ENCODE data around the gene ZNF816.
"Not testable (repeated sequence)": the region's sequence is repeated elsewhere in the genome, so short reads cannot be mapped to it uniquely, and the experiment has no call there.

ZNF816 gene

GRCh38 chr19:52936954-52937325 lies 25.7 kb downstream of the ZNF816 start:
- H3K27ac ChIP-seq (replicated peaks), result peak overlapping the region; percentile 32; the same call in 1 of the 2 replicates

GRCh38 chr19:52936151-52936953 lies 26.3 kb downstream of the ZNF816 start:
- Histone ChIP-seq H3K4me3 (replicated peaks; ENCODE audit: insufficient read depth, low read length) (no peak overlapping the region), H3K27me3 (ENCODE audit: insufficient read depth, poor library complexity, severe bottlenecking) (no peaks in the 10 kb centered on the region), H3K27ac (replicated peaks) (peak overlapping the region; percentile 32; the same call in 1 of the 2 replicates)
- peak in 1 of 2 experiments; percentile 57 for DNase-seq (ENCODE audit: low read depth in 1 of 2, low spot score in 1 of 2)
- peak; percentile 77; the same call in 1 of the 2 replicates for TF ChIP-seq SPI1 (IDR thresholded peaks at IDR 0.05; ENCODE audit: borderline replicate concordance, low read depth)
- TF ChIP-seq CTCF (IDR thresholded peaks at IDR 0.05; ENCODE audit: insufficient read depth, low read length), result no peak
- TF ChIP-seq REST (IDR thresholded peaks at IDR 0.05; ENCODE audit: insufficient replicate concordance, low read depth), result no peak
- peak; percentile 92 for TF ChIP-seq POLR2AphosphoS5 (IDR thresholded peaks at IDR 0.05; ENCODE audit: low read depth)

More at GRCh38 chr19:52936954-52937325, 25.7 kb downstream of the ZNF816 start:
- Histone ChIP-seq H3K27me3 (ENCODE audit: insufficient read depth, poor library complexity, severe bottlenecking) (no peaks in the 10 kb centered on the region), H3K4me3 (replicated peaks; ENCODE audit: insufficient read depth, low read length) (no peak overlapping the region)
- DNase-seq (ENCODE audit: low read depth in 1 of 2, low spot score in 1 of 2), result no peak
- TF ChIP-seq GABPA (IDR thresholded peaks at IDR 0.05; ENCODE audit: low read depth) (no peak), POLR2AphosphoS5 (IDR thresholded peaks at IDR 0.05; ENCODE audit: low read depth) (no peak), REST (IDR thresholded peaks at IDR 0.05; ENCODE audit: insufficient replicate concordance, low read depth) (no peak), CTCF (IDR thresholded peaks at IDR 0.05; ENCODE audit: insufficient read depth, low read length) (no peak), SPI1 (IDR thresholded peaks at IDR 0.05; ENCODE audit: borderline replicate concordance, low read depth) (no peak)

- Histone ChIP-seq H3K27ac (replicated peaks) (no peak overlapping the region), H3K27me3 (ENCODE audit: insufficient read depth, poor library complexity, severe bottlenecking) (no peaks in the 10 kb centered on the region), H3K4me3 (replicated peaks; ENCODE audit: insufficient read depth, low read length) (no peak overlapping the region)
- no peak for DNase-seq (ENCODE audit: low read depth in 1 of 2, low spot score in 1 of 2)
- no peak for TF ChIP-seq REST (IDR thresholded peaks at IDR 0.05; ENCODE audit: insufficient replicate concordance, low read depth)
- no peak for TF ChIP-seq GABPA (IDR thresholded peaks at IDR 0.05; ENCODE audit: low read depth)
- no peak for TF ChIP-seq CTCF (IDR thresholded peaks at IDR 0.05; ENCODE audit: insufficient read depth, low read length)
- TF ChIP-seq POLR2AphosphoS5 (IDR thresholded peaks at IDR 0.05; ENCODE audit: low read depth), result no peak
- no peak for TF ChIP-seq SPI1 (IDR thresholded peaks at IDR 0.05; ENCODE audit: borderline replicate concordance, low read depth)
Observed at GRCh38 chr19:52935434-52935833, 27.2 kb downstream of the ZNF816 start.

- peak in 1 of 2 experiments; percentile 20 for DNase-seq (ENCODE audit: low read depth in 1 of 2, low spot score in 1 of 2)
- H3K4me3 ChIP-seq (replicated peaks; ENCODE audit: insufficient read depth, low read length); H3K27me3 ChIP-seq (ENCODE audit: insufficient read depth, poor library complexity, severe bottlenecking); H3K27ac ChIP-seq (replicated peaks): not testable (repeated sequence)
Observed at GRCh38 chr19:52924641-52925040, 38.0 kb downstream of the ZNF816 start.
